GM23338 (cell line): ENCODE data around the gene MARCHF9. TPM values are rescaled to one million over a fixed set of nuclear protein-coding genes. Genes with fewer than 3 reads are reported as not detected.

Source experiments
- ATAC-seq: fragments of 200-7000 bp; cut with Tn5 transposase; 3 replicates; pipeline ENCODE4 v1.9.1; 2020
- DNase-seq: peaks from one replicate; pipeline ENCODE4 v3.0.0-alpha.2; 2015; ENCODE audit warnings: low spot score
- H2AFZ ChIP-seq: fragments of 200-600 bp; sonication (generic); 2 replicates; pipeline ENCODE4 v1.8.0; 2016; ENCODE audit warnings: antibody characterized with exemption, mild to moderate bottlenecking, moderate library complexity
- H3F3A ChIP-seq: fragments of 200-600 bp; sonication (generic); replicated peaks from 2 replicates; pipeline ENCODE4 v1.8.0; 2017; ENCODE audit warnings: antibody characterized with exemption, mixed run types, low read depth
- H3K27ac ChIP-seq: fragments of 200-600 bp; sonication (generic); 2 replicates; pipeline ENCODE4 v1.6.1; 2016; ENCODE audit warnings: low read depth
- H3K27me3 ChIP-seq: fragments of 200-600 bp; sonication (generic); 2 replicates; pipeline ENCODE4 v1.8.0; 2016; ENCODE audit warnings: mild to moderate bottlenecking, mixed run types, moderate library complexity; ENCODE audit not compliant: insufficient read depth
- H3K36me3 ChIP-seq: fragments of 200-600 bp; sonication (generic); 2 replicates; pipeline ENCODE4 v1.8.0; 2016; ENCODE audit warnings: mild to moderate bottlenecking; ENCODE audit not compliant: insufficient read depth
- H3K4me1 ChIP-seq: fragments of 200-600 bp; sonication (generic); 2 replicates; pipeline ENCODE4 v1.8.0; 2016; ENCODE audit warnings: mild to moderate bottlenecking, moderate library complexity; ENCODE audit not compliant: insufficient read depth
- H3K4me2 ChIP-seq: fragments of 200-600 bp; sonication (generic); 2 replicates; pipeline ENCODE4 v1.7.1; 2017; ENCODE audit warnings: mixed run types
- H3K4me3 ChIP-seq: fragments of 200-600 bp; sonication (generic); 2 replicates; pipeline ENCODE4 v1.6.1; 2016; ENCODE audit warnings: mixed run types
- H3K79me2 ChIP-seq: fragments of 200-600 bp; sonication (generic); replicated peaks from 2 replicates; pipeline ENCODE4 v1.8.0; 2017; ENCODE audit warnings: mild to moderate bottlenecking; ENCODE audit not compliant: insufficient read depth
- H3K9me2 ChIP-seq: fragments of 200-600 bp; sonication (generic); 2 replicates; pipeline ENCODE4 v1.8.0; 2017; ENCODE audit not compliant: insufficient read depth
- H4K20me1 ChIP-seq: fragments of 200-600 bp; sonication (generic); replicated peaks from 2 replicates; pipeline ENCODE4 v1.8.0; 2017; ENCODE audit warnings: mild to moderate bottlenecking; ENCODE audit not compliant: insufficient read depth
- H3K27ac Mint-ChIP-seq: 2 replicates; pipeline ENCODE4 v1.8.0; 2020; ENCODE audit warnings: inconsistent platforms, mild to moderate bottlenecking, moderate library complexity, mixed read lengths
- H3K27me3 Mint-ChIP-seq: 3 replicates; pipeline ENCODE4 v1.8.0; 2022; ENCODE audit warnings: low read depth, mild to moderate bottlenecking, moderate library complexity, mixed read lengths, inconsistent platforms; ENCODE audit not compliant: insufficient read depth, poor library complexity
- H3K36me3 Mint-ChIP-seq: 3 replicates; pipeline ENCODE4 v1.8.0; 2021; ENCODE audit warnings: low read depth, mild to moderate bottlenecking, inconsistent platforms, moderate library complexity, mixed read lengths
- H3K4me1 Mint-ChIP-seq: 3 replicates; pipeline ENCODE4 v1.8.0; 2020; ENCODE audit warnings: mild to moderate bottlenecking, inconsistent platforms, mixed read lengths
- H3K4me3 Mint-ChIP-seq: 3 replicates; pipeline ENCODE4 v1.8.0; 2021; ENCODE audit warnings: moderate library complexity, mild to moderate bottlenecking, inconsistent platforms, mixed read lengths
- H3K9me3 Mint-ChIP-seq: 3 replicates; pipeline ENCODE4 v1.8.0; 2020; ENCODE audit warnings: moderate library complexity, mild to moderate bottlenecking, inconsistent platforms, mixed read lengths
- CREB1 ChIP-seq: fragments of 250-450 bp; sonication (Bioruptor Pico); IDR thresholded peaks from 2 replicates; pipeline ENCODE4 v1.5.0; 2020; ENCODE audit warnings: low read depth, mild to moderate bottlenecking, moderate library complexity
- CTCF ChIP-seq, 2 experiments: fragments of 200-600 bp in 1 of 2; sonication (generic) in 1 of 2; conservative IDR thresholded peaks; 2 replicates each; pipeline versions ENCODE4 v1.5.1 to v1.6.1; 2016 to 2017; ENCODE audit warnings: antibody characterized with exemption in 2 of 2, low read depth in 2 of 2, mild to moderate bottlenecking in 2 of 2, moderate library complexity in 1 of 2
- ETS1 ChIP-seq: IDR thresholded peaks from 2 replicates; pipeline ENCODE4 v1.6.1; 2016; ENCODE audit warnings: antibody characterized with exemption
- EZH2 ChIP-seq: fragments of 200-600 bp; sonication (generic); IDR thresholded peaks from one replicate; pipeline ENCODE4 v1.8.0; 2017; ENCODE audit warnings: antibody characterized with exemption, mild to moderate bottlenecking, low read depth; ENCODE audit not compliant: unreplicated experiment
- POLR2AphosphoS5 ChIP-seq: IDR thresholded peaks from 2 replicates; pipeline ENCODE4 v1.6.1; 2016; ENCODE audit warnings: antibody characterized with exemption, low read depth
- REST ChIP-seq: IDR thresholded peaks from one replicate; pipeline ENCODE4 v1.6.1; 2018; ENCODE audit warnings: antibody characterized with exemption; ENCODE audit not compliant: unreplicated experiment
- STAT1 ChIP-seq: IDR thresholded peaks from one replicate; pipeline ENCODE4 v1.6.1; 2016; ENCODE audit warnings: antibody characterized with exemption; ENCODE audit not compliant: unreplicated experiment
- ZNF114 ChIP-seq: fragments of 250-450 bp; sonication (Bioruptor Pico); IDR thresholded peaks from 2 replicates; pipeline ENCODE4 v1.5.0; 2020; ENCODE audit warnings: mild to moderate bottlenecking, moderate library complexity
- polyA plus RNA-seq: library from polyadenylated mRNA; unstranded; fragments of >200 nt; fragmentation: Nextera tagmentation; extraction: Ambion mirVana; gene quantifications from 2 replicates; pipeline ENCODE4 v1.2.1, GENCODE V29; 2016
- total RNA-seq: library from RNA; depleted of rRNA; stranded (reverse); fragments of >200 nt; shearing (Covaris generic); gene quantifications from 2 replicates; pipeline ENCODE4 v1.2.3, GENCODE V29; 2014

The MARCHF9 gene
- total and polyA plus RNA-seq, 2 experiments from 2014 or later, result 2.9 to 3.3 TPM

- H3K79me2 ChIP-seq, result no peaks in the 10 kb centered on the region
- H3K4me1 ChIP-seq, result peaks cover 19% of the 10 kb centered on the region
- no peak overlapping the region for H2AFZ ChIP-seq
- H3K27me3 ChIP-seq, result peaks cover 100% of the 10 kb centered on the region
- Mint-ChIP-seq H3K36me3 (no peaks in the 10 kb centered on the region; the same call in 2 of the 3 replicates), H3K9me3 (peaks cover 2% of the 10 kb centered on the region), H3K27ac (no peak overlapping the region), H3K27me3 (peaks cover 91% of the 10 kb centered on the region), H3K4me3 (peak overlapping the region; percentile 79), H3K4me1 (peaks cover 32% of the 10 kb centered on the region)
- no peak overlapping the region for H3K27ac ChIP-seq
- H3K9me2 ChIP-seq, result no peaks in the 10 kb centered on the region
- no peaks in the 10 kb centered on the region for H4K20me1 ChIP-seq
- ATAC-seq (no peak; the same call in 2 of the 3 replicates), DNase-seq (peak; percentile 50)
- H3K4me3 ChIP-seq, result peak overlapping the region; percentile 62
- TF ChIP-seq ETS1 (no peak), EZH2 (peak; percentile 20)
- peak overlapping the region; percentile 91 for H3K4me2 ChIP-seq
- H3K36me3 ChIP-seq, result no peaks in the 10 kb centered on the region
- peaks cover 10% of the 10 kb centered on the region for H3F3A ChIP-seq
Measured at GRCh38 chr12:57735198-57735855, 19.6 kb upstream of the MARCHF9 start.

- no peak overlapping the region for H3K27ac ChIP-seq
- peaks cover 100% of the 10 kb centered on the region for H3K27me3 ChIP-seq
- peak overlapping the region; percentile 91 for H3K4me2 ChIP-seq
- peak overlapping the region; percentile 79 for H3K4me3 Mint-ChIP-seq
- H3K4me1 Mint-ChIP-seq, result peaks cover 32% of the 10 kb centered on the region
- ATAC-seq, result peak; percentile 67
- DNase-seq, result peak; percentile 91
- peak overlapping the region; percentile 76 for H2AFZ ChIP-seq
- H3K27ac Mint-ChIP-seq, result no peak overlapping the region
- H4K20me1 ChIP-seq, result no peaks in the 10 kb centered on the region
- H3K36me3 Mint-ChIP-seq, result no peaks in the 10 kb centered on the region; the same call in 2 of the 3 replicates
- H3F3A ChIP-seq, result peaks cover 10% of the 10 kb centered on the region
- peak overlapping the region; percentile 62 for H3K4me3 ChIP-seq
- H3K9me3 Mint-ChIP-seq, result peaks cover 2% of the 10 kb centered on the region
- no peaks in the 10 kb centered on the region for H3K79me2 ChIP-seq
- H3K4me1 ChIP-seq, result peaks cover 19% of the 10 kb centered on the region
- H3K36me3 ChIP-seq, result no peaks in the 10 kb centered on the region
- H3K27me3 Mint-ChIP-seq, result peaks cover 91% of the 10 kb centered on the region
- no peaks in the 10 kb centered on the region for H3K9me2 ChIP-seq
- TF ChIP-seq POLR2AphosphoS5, result no peak
- no peak for TF ChIP-seq STAT1
- TF ChIP-seq ETS1, result no peak
- no peak for TF ChIP-seq REST
- no peak for TF ChIP-seq CREB1
- no peak for TF ChIP-seq ZNF114 (CRISPR knock-in tag)
- TF ChIP-seq CTCF (conservative IDR thresholded peaks at IDR 0.05; ENCODE audit: low read depth in 2 of 2), result peak; percentile 56 to 83
Measured at GRCh38 chr12:57735952-57736740, 18.8 kb upstream of the MARCHF9 start.
